ENCODE data around the gene ECHS1.
A peak's percentile ranks its signal among the peaks of the same experiment; 100 is the strongest.

ECHS1 gene

DNA sequence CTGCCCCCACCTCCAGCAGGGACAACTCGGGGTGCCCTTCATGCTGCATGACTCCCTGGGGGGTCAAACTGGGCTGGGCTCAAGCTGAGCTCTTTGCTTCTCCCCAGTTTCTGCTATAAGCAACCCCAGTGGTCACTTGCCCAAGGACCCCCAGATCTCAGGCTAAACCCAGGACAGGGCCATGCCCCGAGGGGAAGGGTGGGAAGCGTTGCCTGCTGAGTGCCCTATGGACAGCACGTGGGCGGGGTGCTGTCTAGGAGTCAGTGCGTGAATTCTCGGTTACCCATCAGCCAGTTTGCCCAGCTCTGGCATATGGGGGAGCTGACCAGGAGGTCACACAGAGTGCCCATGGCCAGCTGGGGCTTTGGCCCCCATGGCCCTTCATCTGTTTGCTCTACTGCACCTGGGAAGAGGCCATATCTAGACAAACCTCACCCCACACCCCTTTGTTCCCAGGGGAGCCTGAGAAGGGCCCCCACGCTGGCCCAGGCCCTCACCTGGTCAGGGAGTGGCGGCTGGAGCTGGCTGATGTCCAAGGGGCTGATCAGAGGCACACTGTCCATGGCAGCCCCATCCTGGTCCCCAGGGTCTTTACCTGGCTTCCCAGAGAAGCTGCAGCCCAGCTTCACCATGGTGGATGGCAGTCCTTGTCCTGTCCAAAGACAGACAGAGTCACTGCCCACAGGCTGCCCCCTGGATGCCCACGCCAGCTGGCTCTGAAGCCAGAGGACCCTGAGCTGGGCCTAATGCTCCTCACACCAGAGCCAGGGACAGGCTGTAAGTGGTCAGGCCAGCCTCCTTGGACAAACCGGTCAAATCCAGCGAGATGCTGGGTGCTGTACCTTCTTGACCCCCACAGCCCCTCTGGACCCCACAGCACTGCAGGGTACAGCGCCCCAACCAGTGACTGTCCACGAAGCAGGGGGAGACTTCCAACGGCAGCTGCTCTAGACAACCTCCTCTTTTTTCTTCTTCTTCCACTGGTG lies 44.5 kb downstream of the ECHS1 start:
- Histone ChIP-seq H3K4ac (ENCODE audit: low read depth, low read length) (no peak overlapping the region), H3K23ac (ENCODE audit: low read length) (no peak overlapping the region), H3K79me2 (ENCODE audit: control insufficient read depth, insufficient read depth, low read length, poor library complexity) (no peaks in the 10 kb centered on the region), H3K18ac (ENCODE audit: low read length) (no peak overlapping the region), H4K91ac (ENCODE audit: low read depth, low read length) (no peak overlapping the region), H2AK5ac (ENCODE audit: low read length) (no peak overlapping the region), H2BK5ac (ENCODE audit: low read depth, low read length, poor library complexity) (no peak overlapping the region), H3K79me1 (ENCODE audit: low read length) (no peaks in the 10 kb centered on the region), H2BK12ac (ENCODE audit: low read length) (no peak overlapping the region), H2BK120ac (ENCODE audit: insufficient read depth, low read length, poor library complexity) (no peak overlapping the region), H3K14ac (ENCODE audit: low read length) (no peak overlapping the region), H3K4me3 (ENCODE audit: low read depth, low read length) (no peak overlapping the region), H2AFZ (ENCODE audit: insufficient read depth, low read length, poor library complexity) (no peak overlapping the region), H3K9me3 (ENCODE audit: insufficient read depth, low read depth, low read length) (peaks cover 8% of the 10 kb centered on the region), H3K4me1 (ENCODE audit: control insufficient read depth in 1 of 2, insufficient read depth in 2 of 2, low read length in 2 of 2) (peaks cover 7 to 16% of the 10 kb centered on the region in 2 experiments), H3K36me3 (ENCODE audit: control insufficient read depth in 1 of 2, insufficient read depth in 2 of 2, low read length in 2 of 2) (no peaks in the 10 kb centered on the region), H3K27me3 (ENCODE audit: insufficient read depth, low read length) (peaks cover 31% of the 10 kb centered on the region), H3K4me2 (ENCODE audit: low read length) (no peak overlapping the region), H3K9ac (ENCODE audit: low read length) (peak overlapping the region; percentile 18), H4K8ac (ENCODE audit: low read depth, low read length) (no peak overlapping the region), H4K12ac (ENCODE audit: low read depth, low read length) (no peak overlapping the region), H3K27ac (ENCODE audit: low read depth, low read length) (no peak overlapping the region)
- no CpG with 5 or more reads among the region's 15 CpGs for WGBS (ENCODE audit: extremely low coverage, insufficient coverage, insufficient read length)
- DNase-seq = no peak

GRCh38 chr10:133327651-133328357 lies 45.4 kb downstream of the ECHS1 start:
- no peak overlapping the region for H3K9ac ChIP-seq (ENCODE audit: low read length)
- no peak overlapping the region for H3K23ac ChIP-seq (ENCODE audit: low read length)
- no peak overlapping the region for H3K18ac ChIP-seq (ENCODE audit: low read length)
- H4K12ac ChIP-seq (ENCODE audit: low read depth, low read length) = no peak overlapping the region
- peaks cover 26% of the 10 kb centered on the region for H3K27me3 ChIP-seq (ENCODE audit: insufficient read depth, low read length)
- no peaks in the 10 kb centered on the region for H3K79me1 ChIP-seq (ENCODE audit: low read length)
- H2BK120ac ChIP-seq (ENCODE audit: insufficient read depth, low read length, poor library complexity) = no peak overlapping the region
- no peak overlapping the region for H4K91ac ChIP-seq (ENCODE audit: low read depth, low read length)
- no peak overlapping the region for H3K14ac ChIP-seq (ENCODE audit: low read length)
- no peak overlapping the region for H2AFZ ChIP-seq (ENCODE audit: insufficient read depth, low read length, poor library complexity)
- no peak for DNase-seq
- no peak overlapping the region for H3K4me3 ChIP-seq (ENCODE audit: low read depth, low read length)
- H4K8ac ChIP-seq (ENCODE audit: low read depth, low read length) = no peak overlapping the region
- H3K79me2 ChIP-seq (ENCODE audit: control insufficient read depth, insufficient read depth, low read length, poor library complexity) = no peaks in the 10 kb centered on the region
- no peak overlapping the region for H2BK12ac ChIP-seq (ENCODE audit: low read length)
- peaks cover 4% of the 10 kb centered on the region for H3K9me3 ChIP-seq (ENCODE audit: insufficient read depth, low read depth, low read length)
- no peaks in the 10 kb centered on the region for H3K36me3 ChIP-seq (ENCODE audit: control insufficient read depth in 1 of 2, insufficient read depth in 2 of 2, low read length in 2 of 2)
- H3K4me2 ChIP-seq (ENCODE audit: low read length) = no peak overlapping the region
- H3K27ac ChIP-seq (ENCODE audit: low read depth, low read length) = no peak overlapping the region
- H2AK5ac ChIP-seq (ENCODE audit: low read length) = no peak overlapping the region
- H3K4ac ChIP-seq (ENCODE audit: low read depth, low read length) = no peak overlapping the region
- H3K4me1 ChIP-seq (ENCODE audit: control insufficient read depth in 1 of 2, insufficient read depth in 2 of 2, low read length in 2 of 2) = peaks cover 7 to 16% of the 10 kb centered on the region in 2 experiments
- H2BK5ac ChIP-seq (ENCODE audit: low read depth, low read length, poor library complexity) = no peak overlapping the region
- WGBS (ENCODE audit: extremely low coverage, insufficient coverage, insufficient read length) = no CpG with 5 or more reads among the region's 12 CpGs

GRCh38 chr10:133326745-133327650 lies 46.2 kb downstream of the ECHS1 start:
- Histone ChIP-seq H2AFZ (ENCODE audit: insufficient read depth, low read length, poor library complexity) (no peak overlapping the region), H3K14ac (ENCODE audit: low read length) (no peak overlapping the region), H3K27me3 (ENCODE audit: insufficient read depth, low read length) (peaks cover 23% of the 10 kb centered on the region), H2BK5ac (ENCODE audit: low read depth, low read length, poor library complexity) (no peak overlapping the region), H3K9me3 (ENCODE audit: insufficient read depth, low read depth, low read length) (peaks cover 4% of the 10 kb centered on the region), H2BK120ac (ENCODE audit: insufficient read depth, low read length, poor library complexity) (no peak overlapping the region), H3K4me2 (ENCODE audit: low read length) (no peak overlapping the region), H3K4ac (ENCODE audit: low read depth, low read length) (no peak overlapping the region), H3K27ac (ENCODE audit: low read depth, low read length) (no peak overlapping the region), H3K9ac (ENCODE audit: low read length) (no peak overlapping the region), H3K79me1 (ENCODE audit: low read length) (no peaks in the 10 kb centered on the region), H3K18ac (ENCODE audit: low read length) (no peak overlapping the region), H4K91ac (ENCODE audit: low read depth, low read length) (no peak overlapping the region), H3K4me3 (ENCODE audit: low read depth, low read length) (no peak overlapping the region), H2AK5ac (ENCODE audit: low read length) (no peak overlapping the region), H2BK12ac (ENCODE audit: low read length) (no peak overlapping the region), H3K4me1 (ENCODE audit: control insufficient read depth in 1 of 2, insufficient read depth in 2 of 2, low read length in 2 of 2) (peaks cover 7 to 16% of the 10 kb centered on the region in 2 experiments), H3K36me3 (ENCODE audit: control insufficient read depth in 1 of 2, insufficient read depth in 2 of 2, low read length in 2 of 2) (no peaks in the 10 kb centered on the region), H4K8ac (ENCODE audit: low read depth, low read length) (no peak overlapping the region), H3K23ac (ENCODE audit: low read length) (no peak overlapping the region), H4K12ac (ENCODE audit: low read depth, low read length) (no peak overlapping the region), H3K79me2 (ENCODE audit: control insufficient read depth, insufficient read depth, low read length, poor library complexity) (no peaks in the 10 kb centered on the region)
- WGBS (ENCODE audit: extremely low coverage, insufficient coverage, insufficient read length) = no CpG with 5 or more reads among the region's 28 CpGs
- DNase-seq = no peak

- H3K4me1 ChIP-seq (ENCODE audit: control insufficient read depth in 1 of 2, insufficient read depth in 2 of 2, low read length in 2 of 2) = peaks cover 7 to 16% of the 10 kb centered on the region in 2 experiments
- no peak overlapping the region for H4K12ac ChIP-seq (ENCODE audit: low read depth, low read length)
- H3K4me3 ChIP-seq (ENCODE audit: low read depth, low read length) = no peak overlapping the region
- H3K4me2 ChIP-seq (ENCODE audit: low read length) = peak overlapping the region; percentile 59
- no peak overlapping the region for H4K91ac ChIP-seq (ENCODE audit: low read depth, low read length)
- peak overlapping the region; percentile 10 for H2AFZ ChIP-seq (ENCODE audit: insufficient read depth, low read length, poor library complexity)
- no peak overlapping the region for H3K14ac ChIP-seq (ENCODE audit: low read length)
- H3K9ac ChIP-seq (ENCODE audit: low read length) = no peak overlapping the region
- no peak overlapping the region for H2AK5ac ChIP-seq (ENCODE audit: low read length)
- H4K8ac ChIP-seq (ENCODE audit: low read depth, low read length) = no peak overlapping the region
- WGBS (ENCODE audit: extremely low coverage, insufficient coverage, insufficient read length) = no CpG with 5 or more reads among the region's 9 CpGs
- H2BK5ac ChIP-seq (ENCODE audit: low read depth, low read length, poor library complexity) = no peak overlapping the region
- no peaks in the 10 kb centered on the region for H3K79me2 ChIP-seq (ENCODE audit: control insufficient read depth, insufficient read depth, low read length, poor library complexity)
- peaks cover 4% of the 10 kb centered on the region for H3K9me3 ChIP-seq (ENCODE audit: insufficient read depth, low read depth, low read length)
- H2BK12ac ChIP-seq (ENCODE audit: low read length) = no peak overlapping the region
- peaks cover 21% of the 10 kb centered on the region for H3K27me3 ChIP-seq (ENCODE audit: insufficient read depth, low read length)
- H3K4ac ChIP-seq (ENCODE audit: low read depth, low read length) = no peak overlapping the region
- H3K36me3 ChIP-seq (ENCODE audit: control insufficient read depth in 1 of 2, insufficient read depth in 2 of 2, low read length in 2 of 2) = no peaks in the 10 kb centered on the region
- no peak overlapping the region for H2BK120ac ChIP-seq (ENCODE audit: insufficient read depth, low read length, poor library complexity)
- H3K27ac ChIP-seq (ENCODE audit: low read depth, low read length) = no peak overlapping the region
- H3K79me1 ChIP-seq (ENCODE audit: low read length) = no peaks in the 10 kb centered on the region
- no peak for DNase-seq
- no peak overlapping the region for H3K23ac ChIP-seq (ENCODE audit: low read length)
- no peak overlapping the region for H3K18ac ChIP-seq (ENCODE audit: low read length)
Observed at GRCh38 chr10:133326223-133326551, 47.0 kb downstream of the ECHS1 start.

All from trophoblast cell (in vitro differentiated cells and primary cell).